PC-3 (cell line): ENCODE data around the gene GLG1. TPM values are rescaled to one million over a fixed set of nuclear protein-coding genes. Genes with fewer than 3 reads are reported as not detected.

Source experiments
- ATAC-seq: fragments of 200-7000 bp; cut with Tn5 transposase; 2 replicates; pipeline ENCODE4 v1.9.1; 2020; ENCODE audit warnings: mild to moderate bottlenecking, moderate library complexity
- BruUV-seq: library from RNA; stranded (reverse); fragments of 400-500 nt; replicated peaks from 2 replicates; lab custom pipeline; 2021; lab: Mats Ljungman, UMichigan
- CTCF ChIA-PET: fragments of 300-600 bp; sonication (Branson Sonifier 250); formaldehyde crosslinking; loops from one replicate; lab custom pipeline; 2022; ENCODE audit warnings: antibody characterized with exemption; lab: Charles Lee
- POLR2A ChIA-PET: fragments of 300-600 bp; sonication (Branson Sonifier 250); formaldehyde crosslinking; loops from one replicate; lab custom pipeline; 2022; ENCODE audit warnings: antibody characterized with exemption; ENCODE audit not compliant: unreplicated experiment; lab: Charles Lee
- DNase-seq: peaks from one replicate; pipeline ENCODE4 v3.0.0-alpha.2; 2015
- H2AFZ ChIP-seq: fragments of 300-600 bp; sonication (generic); 2 replicates; pipeline ENCODE4 v1.6.0; 2016; ENCODE audit warnings: antibody characterized with exemption, low read length
- H3F3A ChIP-seq: fragments of 300-600 bp; sonication (generic); one replicate; pipeline ENCODE4 v1.6.0; 2017; ENCODE audit warnings: antibody characterized with exemption, low read length, control low read depth, mild to moderate bottlenecking; ENCODE audit not compliant: unreplicated experiment
- H3K27ac ChIP-seq: fragments of 300-600 bp; sonication (generic); 2 replicates; pipeline ENCODE4 v1.5.1; 2016; ENCODE audit warnings: mild to moderate bottlenecking, low read length
- H3K27me3 ChIP-seq: fragments of 300-600 bp; sonication (generic); 2 replicates; pipeline ENCODE4 v1.6.1; 2016; ENCODE audit warnings: low read length, mixed read lengths
- H3K36me3 ChIP-seq: fragments of 300-600 bp; sonication (generic); 2 replicates; pipeline ENCODE4 v1.6.1; 2016; ENCODE audit warnings: low read depth, mixed run types, low read length, mixed read lengths
- H3K4me1 ChIP-seq: fragments of 300-600 bp; sonication (generic); 2 replicates; pipeline ENCODE4 v1.5.1; 2016; ENCODE audit warnings: low read length; ENCODE audit not compliant: insufficient read depth
- H3K4me2 ChIP-seq: fragments of 300-600 bp; sonication (generic); 2 replicates; pipeline ENCODE4 v1.6.0; 2016; ENCODE audit warnings: low read length
- H3K4me3 ChIP-seq: fragments of 300-600 bp; sonication (generic); 2 replicates; pipeline ENCODE4 v1.5.1; 2016; ENCODE audit warnings: mild to moderate bottlenecking, low read length, mixed read lengths
- H3K79me2 ChIP-seq: fragments of 300-600 bp; sonication (generic); 2 replicates; pipeline ENCODE4 v1.6.1; 2017; ENCODE audit warnings: low read length, mixed read lengths
- H3K9ac ChIP-seq: fragments of 300-600 bp; sonication (generic); 2 replicates; pipeline ENCODE4 v1.6.0; 2016; ENCODE audit warnings: mild to moderate bottlenecking, low read length
- H3K9me2 ChIP-seq: fragments of 300-600 bp; sonication (generic); replicated peaks from 2 replicates; pipeline ENCODE4 v1.6.1; 2016; ENCODE audit warnings: mixed run types, low read length, mixed read lengths
- H3K9me3 ChIP-seq: fragments of 300-600 bp; sonication (generic); 2 replicates; pipeline ENCODE4 v1.6.1; 2016; ENCODE audit warnings: low read length, mixed read lengths
- H4K20me1 ChIP-seq: fragments of 300-600 bp; sonication (generic); 2 replicates; pipeline ENCODE4 v1.6.1; 2016; ENCODE audit warnings: low read length, mixed read lengths
- EZH2 ChIP-seq: fragments of 300-600 bp; sonication (generic); IDR thresholded peaks from one replicate; pipeline ENCODE4 v1.6.1; 2017; ENCODE audit warnings: antibody characterized with exemption, mild to moderate bottlenecking, low read length; ENCODE audit not compliant: unreplicated experiment
- EZH2phosphoT487 ChIP-seq: fragments of 300-600 bp; sonication (generic); IDR thresholded peaks from 2 replicates; pipeline ENCODE4 v1.6.1; 2018; ENCODE audit warnings: mild to moderate bottlenecking, antibody characterized with exemption, low read length, borderline replicate concordance
- intact Hi-C: fragments of 100-400 bp; cut with micrococcal nuclease; formaldehyde crosslinking; loops from 2 replicates; pipeline ENCODE4 v1.9.0; 2023
- total RNA-seq: library from RNA; depleted of rRNA; stranded (reverse); fragments of >200 nt; gene quantifications from 2 replicates; pipeline ENCODE4 v1.2.3, GENCODE V29; 2014
- TF ChIP-seq, protein P1 (sequence below): fragments of 300-600 bp; sonication (generic); conservative IDR thresholded peaks from 2 replicates; pipeline ENCODE4 v1.5.1; 2017; ENCODE audit warnings: antibody characterized with exemption, low read depth, mild to moderate bottlenecking, low read length

Gene GLG1
- total RNA-seq, 1 experiment from 2014 or later: 63.5 TPM

DNA sequence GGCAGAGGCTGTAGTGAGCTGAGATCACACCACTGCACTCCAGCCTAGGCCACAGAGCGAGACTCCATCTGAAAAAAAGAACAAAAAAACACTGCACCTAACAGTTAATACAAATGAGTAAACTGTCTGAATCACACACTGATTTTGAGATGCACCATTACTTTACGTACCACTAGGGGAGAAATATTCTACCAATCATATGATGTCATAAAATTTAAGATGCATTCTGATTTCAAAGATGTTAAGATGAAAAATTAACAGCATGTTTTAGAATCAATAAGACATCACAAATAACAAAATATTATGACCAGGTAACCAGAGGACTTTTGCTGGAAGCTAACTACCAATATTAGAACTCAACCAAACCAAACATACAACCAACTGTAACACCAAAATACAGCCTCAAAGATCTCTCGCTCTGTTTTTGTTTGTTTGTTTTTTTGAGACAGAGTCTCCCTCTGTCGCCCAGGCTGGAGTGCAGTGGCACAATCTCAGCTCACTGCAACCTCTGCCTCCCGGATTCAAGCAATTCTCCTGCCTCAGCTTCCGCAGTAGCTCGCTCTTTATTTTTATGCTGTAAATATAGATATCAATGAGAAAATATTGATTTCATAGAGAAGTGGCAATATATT, 31.6 kb downstream of the GLG1 start:
- Histone ChIP-seq H3K9me2 (no peaks in the 10 kb centered on the region), H3K4me3 (no peak overlapping the region), H3K9ac (no peak overlapping the region), H4K20me1 (peaks cover 7% of the 10 kb centered on the region; the same call in 1 of the 2 replicates), H3K27ac (no peak overlapping the region), H3F3A (no peaks in the 10 kb centered on the region), H3K79me2 (peaks cover 88% of the 10 kb centered on the region), H3K9me3 (no peaks in the 10 kb centered on the region), H3K4me2 (no peak overlapping the region), H3K36me3 (no peaks in the 10 kb centered on the region), H2AFZ (no peak overlapping the region), H3K4me1 (peaks cover 16% of the 10 kb centered on the region), H3K27me3 (no peaks in the 10 kb centered on the region)
- POLR2A ChIA-PET: no interaction called here
- CTCF ChIA-PET: no interaction called here
- ATAC-seq (no peak), DNase-seq (no peak)
- intact Hi-C loops: no loop called here
- no TSS peak for BruUV-seq
- no peak for TF ChIP-seq EZH2
- TF ChIP-seq, protein P1, sequence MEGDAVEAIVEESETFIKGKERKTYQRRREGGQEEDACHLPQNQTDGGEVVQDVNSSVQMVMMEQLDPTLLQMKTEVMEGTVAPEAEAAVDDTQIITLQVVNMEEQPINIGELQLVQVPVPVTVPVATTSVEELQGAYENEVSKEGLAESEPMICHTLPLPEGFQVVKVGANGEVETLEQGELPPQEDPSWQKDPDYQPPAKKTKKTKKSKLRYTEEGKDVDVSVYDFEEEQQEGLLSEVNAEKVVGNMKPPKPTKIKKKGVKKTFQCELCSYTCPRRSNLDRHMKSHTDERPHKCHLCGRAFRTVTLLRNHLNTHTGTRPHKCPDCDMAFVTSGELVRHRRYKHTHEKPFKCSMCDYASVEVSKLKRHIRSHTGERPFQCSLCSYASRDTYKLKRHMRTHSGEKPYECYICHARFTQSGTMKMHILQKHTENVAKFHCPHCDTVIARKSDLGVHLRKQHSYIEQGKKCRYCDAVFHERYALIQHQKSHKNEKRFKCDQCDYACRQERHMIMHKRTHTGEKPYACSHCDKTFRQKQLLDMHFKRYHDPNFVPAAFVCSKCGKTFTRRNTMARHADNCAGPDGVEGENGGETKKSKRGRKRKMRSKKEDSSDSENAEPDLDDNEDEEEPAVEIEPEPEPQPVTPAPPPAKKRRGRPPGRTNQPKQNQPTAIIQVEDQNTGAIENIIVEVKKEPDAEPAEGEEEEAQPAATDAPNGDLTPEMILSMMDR: 0 out of 2 replicates have a peak, but pooled peaks have one; percentile 19

DNA sequence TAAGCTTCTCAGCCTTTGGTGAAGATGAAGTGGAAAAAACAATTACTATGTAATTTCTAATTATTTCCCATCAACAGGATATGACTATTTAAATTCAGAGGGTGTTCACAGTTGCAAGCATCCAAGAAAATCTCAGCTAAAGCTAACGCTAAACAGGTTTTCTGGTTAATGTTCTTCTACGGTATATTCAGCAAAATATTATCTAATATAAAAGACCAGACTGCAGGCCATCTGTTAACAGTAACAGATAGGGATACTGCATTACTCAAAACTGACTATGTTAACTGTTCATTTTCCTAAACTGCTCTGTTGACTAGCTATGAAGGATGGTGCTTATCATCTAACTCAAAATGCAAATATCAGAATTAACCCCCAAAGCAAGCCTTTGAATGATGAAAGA, 32.8 kb downstream of the GLG1 start:
- Histone ChIP-seq H3K4me3 (no peak overlapping the region), H3K79me2 (peaks cover 87% of the 10 kb centered on the region), H3K36me3 (no peaks in the 10 kb centered on the region), H3K4me2 (no peak overlapping the region), H3K9me2 (no peaks in the 10 kb centered on the region), H2AFZ (no peak overlapping the region), H3F3A (no peaks in the 10 kb centered on the region), H3K4me1 (peaks cover 16% of the 10 kb centered on the region), H3K27ac (no peak overlapping the region), H3K27me3 (no peaks in the 10 kb centered on the region), H3K9me3 (no peaks in the 10 kb centered on the region), H4K20me1 (peaks cover 7% of the 10 kb centered on the region; the same call in 1 of the 2 replicates), H3K9ac (no peak overlapping the region)
- ChIA-PET POLR2A (no interaction called here), CTCF (no interaction called here)
- no peak for TF ChIP-seq EZH2phosphoT487
- TF ChIP-seq, protein P1: no peak
- TF ChIP-seq EZH2: no peak
- intact Hi-C loops: no loop called here
- DNase-seq (no peak), ATAC-seq (no peak)
- BruUV-seq: no TSS peak

DNA sequence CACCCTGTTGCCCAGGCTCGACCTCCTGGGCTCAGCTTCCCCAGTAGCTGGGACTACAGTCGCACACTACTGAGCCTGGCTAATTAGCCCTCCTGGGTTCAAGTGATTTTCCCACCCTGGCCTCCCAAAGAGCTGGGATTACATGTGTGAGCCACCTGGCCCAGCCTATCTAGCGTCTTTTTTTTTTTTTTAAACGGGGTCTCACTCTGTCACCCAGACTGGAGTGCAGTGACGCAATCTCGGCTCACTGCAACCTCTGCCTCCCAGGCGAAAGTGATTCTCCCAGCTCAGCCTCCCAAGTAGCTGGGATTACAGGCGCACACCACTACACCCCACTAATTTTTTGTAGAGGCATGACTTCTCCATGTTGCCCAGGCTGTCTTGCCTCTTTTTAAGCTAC, 33.3 kb downstream of the GLG1 start:
- Histone ChIP-seq H3K27me3 (no peaks in the 10 kb centered on the region), H3K9me2 (no peaks in the 10 kb centered on the region), H3K27ac (no peak overlapping the region), H3F3A (no peaks in the 10 kb centered on the region), H2AFZ (no peak overlapping the region), H3K36me3 (no peaks in the 10 kb centered on the region), H4K20me1 (peaks cover 5% of the 10 kb centered on the region; the same call in 1 of the 2 replicates), H3K79me2 (peaks cover 87% of the 10 kb centered on the region), H3K9ac (no peak overlapping the region), H3K9me3 (no peaks in the 10 kb centered on the region), H3K4me1 (peaks cover 11% of the 10 kb centered on the region), H3K4me3 (no peak overlapping the region), H3K4me2 (no peak overlapping the region)
- no TSS peak for BruUV-seq
- DNase-seq (no peak), ATAC-seq (no peak)
- intact Hi-C loops: no loop called here
- TF ChIP-seq EZH2phosphoT487: no peak
- TF ChIP-seq, protein P1: no peak
- TF ChIP-seq EZH2: no peak
- ChIA-PET POLR2A (no interaction called here), CTCF (no interaction called here)
